RCC 7860 (cell line): ENCODE data around the gene MXRA8.

Source experiments
- DNase-seq: peaks from one replicate; pipeline ENCODE4 v3.0.0-alpha.2; 2015; ENCODE audit warnings: low spot score
- FAIRE-seq: peaks from 2 replicates; lab custom pipeline; 2012; peaks lifted over from hg19 to GRCh38; lab: Jason Lieb, UNC

Gene MXRA8

GRCh38 chr1:1337793-1338147 lies 20.6 kb downstream of the MXRA8 start:
- FAIRE-seq (no peak), DNase-seq (no peak)

GRCh38 chr1:1336931-1337792 lies 21.2 kb downstream of the MXRA8 start:
- DNase-seq, result no peak
- FAIRE-seq, result no peak

DNA sequence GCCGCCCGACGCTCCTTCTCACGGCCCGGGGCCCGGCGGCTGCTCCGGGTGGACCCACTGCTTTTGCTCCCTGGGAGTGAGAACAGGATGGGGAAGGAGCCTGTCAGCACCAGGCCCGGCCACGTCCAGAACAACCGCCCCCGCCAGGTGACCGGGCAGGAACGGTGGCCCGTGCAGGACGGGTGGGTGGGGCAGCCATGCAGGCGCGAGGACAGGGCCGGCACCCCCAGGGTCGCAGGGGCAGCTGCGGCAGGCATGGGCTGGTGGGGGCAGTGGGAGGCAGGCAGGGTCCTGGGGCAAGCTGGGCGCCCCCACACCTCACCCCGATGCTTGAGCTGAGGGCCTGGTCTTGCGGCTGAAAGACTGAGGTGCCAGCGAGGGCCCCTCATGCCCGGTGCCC lies 21.9 kb downstream of the MXRA8 start:
- FAIRE-seq (no peak), DNase-seq (no peak)

DNA sequence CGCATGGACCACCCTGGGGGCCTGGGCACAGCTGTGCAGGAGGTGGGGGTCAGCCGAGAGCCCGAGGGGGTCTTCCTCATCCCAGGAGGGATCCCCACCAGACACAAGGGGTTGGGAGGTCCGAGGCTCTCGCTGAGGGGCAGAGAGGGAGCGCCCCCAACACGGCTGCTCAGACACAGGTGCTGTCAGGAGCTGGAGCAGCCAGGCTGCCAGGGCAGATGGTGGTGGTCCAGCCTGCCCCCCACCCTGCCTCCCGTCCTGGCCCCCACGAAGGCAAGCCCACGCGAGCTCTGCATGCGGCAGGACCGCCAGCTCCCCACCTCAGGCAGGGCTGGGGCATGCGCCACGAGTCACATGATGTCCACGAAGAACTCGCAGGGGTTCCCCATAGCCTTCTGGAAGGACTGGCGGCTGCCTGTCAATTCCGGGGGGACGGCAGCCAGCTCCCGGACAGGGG lies 22.5 kb downstream of the MXRA8 start:
- no peak for DNase-seq
- no peak for FAIRE-seq

GRCh38 chr1:1335283-1335682 lies 23.1 kb downstream of the MXRA8 start:
- DNase-seq, result no peak
- FAIRE-seq, result no peak

DNA sequence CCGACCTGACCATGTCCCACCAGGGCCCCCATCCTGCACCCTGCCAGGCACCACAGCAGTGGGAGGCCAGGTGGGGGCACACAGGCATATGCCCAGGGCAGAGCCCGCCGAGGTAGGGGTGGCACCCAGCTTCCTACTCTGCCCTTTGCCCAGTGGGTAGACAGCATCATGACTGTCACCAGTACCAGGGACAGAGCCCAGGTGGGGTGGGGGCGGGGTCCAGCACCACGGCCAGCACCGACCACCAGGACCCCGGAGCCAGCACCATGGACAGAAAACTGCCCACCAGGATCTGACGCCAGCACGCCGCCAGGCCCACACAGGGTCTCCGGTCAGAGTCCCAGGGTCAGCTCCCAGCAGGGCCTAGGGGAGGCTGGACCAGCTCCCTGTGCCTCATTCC lies 23.5 kb downstream of the MXRA8 start:
- FAIRE-seq, result no peak
- no peak for DNase-seq

- no peak for DNase-seq
- no peak for FAIRE-seq
Observed at GRCh38 chr1:1333551-1334241, 24.7 kb downstream of the MXRA8 start.

- no peak for DNase-seq
- FAIRE-seq, result no peak
Observed at GRCh38 chr1:1332774-1333480, 25.4 kb downstream of the MXRA8 start.

DNA sequence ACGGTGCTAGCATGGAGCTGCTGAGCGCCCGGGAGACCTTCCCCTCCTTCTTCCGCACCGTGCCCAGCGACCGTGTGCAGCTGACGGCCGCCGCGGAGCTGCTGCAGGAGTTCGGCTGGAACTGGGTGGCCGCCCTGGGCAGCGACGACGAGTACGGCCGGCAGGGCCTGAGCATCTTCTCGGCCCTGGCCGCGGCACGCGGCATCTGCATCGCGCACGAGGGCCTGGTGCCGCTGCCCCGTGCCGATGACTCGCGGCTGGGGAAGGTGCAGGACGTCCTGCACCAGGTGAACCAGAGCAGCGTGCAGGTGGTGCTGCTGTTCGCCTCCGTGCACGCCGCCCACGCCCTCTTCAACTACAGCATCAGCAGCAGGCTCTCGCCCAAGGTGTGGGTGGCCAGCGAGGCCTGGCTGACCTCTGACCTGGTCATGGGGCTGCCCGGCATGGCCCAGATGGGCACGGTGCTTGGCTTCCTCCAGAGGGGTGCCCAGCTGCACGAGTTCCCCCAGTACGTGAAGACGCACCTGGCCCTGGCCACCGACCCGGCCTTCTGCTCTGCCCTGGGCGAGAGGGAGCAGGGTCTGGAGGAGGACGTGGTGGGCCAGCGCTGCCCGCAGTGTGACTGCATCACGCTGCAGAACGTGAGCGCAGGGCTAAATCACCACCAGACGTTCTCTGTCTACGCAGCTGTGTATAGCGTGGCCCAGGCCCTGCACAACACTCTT lies 26.2 kb downstream of the MXRA8 start:
- no peak for FAIRE-seq
- DNase-seq, result no peak

- DNase-seq, result no peak
Observed at GRCh38 chr1:1331068-1331965, 27.0 kb downstream of the MXRA8 start, which contains the start of gene TAS1R3. TSS of gene TAS1R3 (plus strand) at chr1:1331280. CDS start at chr1:1331346, 66 bp downstream.

DNA sequence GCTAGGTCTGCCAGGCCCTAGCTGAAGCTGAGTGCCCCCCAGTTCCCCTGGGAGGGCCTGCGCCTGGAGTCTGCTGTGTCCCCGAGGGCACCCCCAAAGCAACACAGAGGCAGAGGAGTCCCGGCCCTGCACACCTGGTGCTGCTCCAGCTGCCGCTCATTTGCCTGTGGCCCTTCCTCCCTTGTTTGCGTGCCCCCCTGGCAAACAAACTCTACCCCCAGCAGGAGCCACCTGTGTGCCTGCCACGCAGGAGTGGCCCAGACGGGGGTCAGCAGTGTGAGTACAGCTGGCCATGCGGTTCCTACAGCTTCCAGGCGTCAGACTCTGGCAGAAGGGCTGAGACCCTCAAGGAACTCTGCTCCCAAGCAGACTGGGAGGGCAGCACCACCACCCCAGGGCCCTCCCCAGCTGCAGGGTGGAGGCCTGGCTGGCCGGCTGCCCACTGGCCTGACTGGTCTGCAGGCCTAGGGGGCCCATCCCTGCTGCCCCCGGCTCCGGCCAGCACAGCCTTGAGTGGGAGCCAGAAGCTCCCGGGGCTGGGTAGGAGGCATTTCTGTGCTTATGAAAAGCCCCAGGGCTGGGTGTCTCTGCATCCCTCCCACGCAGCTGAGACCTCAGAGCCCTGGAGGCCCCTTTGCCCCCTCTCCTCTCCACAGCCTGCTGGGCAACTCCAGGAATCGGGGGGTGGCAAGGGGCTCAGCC lies 27.8 kb downstream of the MXRA8 start:
- no peak for FAIRE-seq
- DNase-seq, result no peak

More at GRCh38 chr1:1331068-1331965, 27.0 kb downstream of the MXRA8 start, which contains the start of gene TAS1R3:
- no peak for FAIRE-seq

GRCh38 chr1:1329304-1330210 lies 28.8 kb downstream of the MXRA8 start:
- FAIRE-seq, result no peak
- DNase-seq, result no peak

- FAIRE-seq, result no peak
- DNase-seq, result no peak
Observed at GRCh38 chr1:1328254-1328653, 30.1 kb downstream of the MXRA8 start.

- FAIRE-seq (no peak), DNase-seq (no peak)
Observed at GRCh38 chr1:1327291-1327690, 31.1 kb downstream of the MXRA8 start.

DNA sequence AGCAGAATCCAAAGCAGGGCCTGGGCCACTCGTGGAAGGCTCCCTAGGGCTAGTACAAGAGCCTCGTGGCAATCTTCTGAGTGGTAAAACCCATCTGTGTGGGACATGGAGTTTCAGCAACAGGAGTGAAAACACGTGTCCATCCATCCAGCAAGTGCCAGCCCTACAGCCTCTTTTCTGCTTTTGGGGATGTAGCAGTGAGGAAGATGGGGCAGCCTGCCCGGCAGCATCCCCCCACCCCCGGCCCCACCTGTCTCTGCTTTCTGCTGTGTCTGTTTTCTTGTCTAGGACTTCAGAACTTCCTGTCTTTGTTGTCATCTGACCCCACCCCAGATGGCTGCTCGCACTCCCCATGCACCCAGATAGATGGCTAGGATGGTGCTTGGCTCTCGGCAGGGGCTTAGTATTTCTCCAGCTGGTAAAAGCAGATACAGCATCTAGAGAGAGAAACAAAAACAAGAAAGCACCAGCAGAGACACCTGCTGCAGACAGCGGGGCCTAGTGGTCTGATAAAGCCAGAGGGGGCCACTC lies 32.2 kb downstream of the MXRA8 start:
- DNase-seq (no peak), FAIRE-seq (no peak)

DNA sequence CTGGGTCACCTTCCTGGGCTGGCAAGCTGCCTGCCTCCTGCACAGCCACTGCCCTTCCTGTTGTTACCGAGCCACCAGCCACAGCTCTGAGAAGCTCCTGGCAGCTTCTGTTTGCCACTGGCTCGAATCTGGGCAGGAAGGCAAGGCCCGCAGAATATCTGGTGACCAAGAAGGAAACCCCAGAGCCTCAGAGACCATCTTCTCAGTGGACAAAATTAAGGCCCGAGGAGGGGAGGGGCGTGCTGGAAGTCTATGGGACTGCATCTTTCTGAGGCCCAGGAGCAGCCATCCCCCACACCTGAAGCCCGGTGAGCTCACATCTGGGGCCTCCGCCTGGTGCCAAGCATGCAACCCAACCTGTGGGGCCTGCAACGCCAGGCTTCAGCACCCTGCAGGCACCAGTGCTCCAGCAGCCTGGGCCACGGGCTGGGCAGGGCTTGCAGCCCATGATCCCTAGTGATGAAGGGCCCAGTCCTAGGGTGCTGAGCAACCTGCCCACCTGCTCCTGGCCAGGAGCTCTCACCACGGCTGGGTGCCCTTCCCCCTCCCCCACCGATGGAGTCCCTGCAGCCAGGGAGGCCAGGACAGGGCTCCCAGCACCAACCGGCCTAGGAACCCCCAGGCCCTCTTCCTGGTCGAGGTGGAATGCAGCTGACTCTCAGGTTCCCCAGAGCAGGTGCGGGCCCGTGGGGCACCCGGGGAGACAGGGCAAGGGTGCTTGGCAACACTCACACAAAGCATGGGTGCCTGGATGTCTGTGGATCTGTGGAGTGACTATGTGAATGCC lies 32.9 kb downstream of the MXRA8 start:
- DNase-seq, result no peak
- no peak for FAIRE-seq
